H1 (cell line): ENCODE results near the gene BET1L. TPM values are rescaled to one million over a fixed set of nuclear protein-coding genes. Genes with fewer than 3 reads are reported as not detected.

ENCODE experiments used
- CTCF ChIA-PET: fragments of 300-600 bp; sonication (Branson Sonifier 250); formaldehyde crosslinking; loops from one replicate; lab custom pipeline; 2021; ENCODE audit not compliant: partially characterized antibody; lab: Charles Lee
- POLR2A ChIA-PET: fragments of 300-600 bp; sonication (Branson Sonifier 250); formaldehyde crosslinking; loops from one replicate; lab custom pipeline; 2021; ENCODE audit warnings: inconsistent platforms; ENCODE audit not compliant: partially characterized antibody; lab: Charles Lee
- DNase-seq, 2 experiments: peaks; one replicate each; pipeline versions ENCODE4 v3.0.0 to v3.0.0-alpha.2; 2010 to 2022; ENCODE audit warnings: low spot score in 2 of 2, low read depth in 1 of 2, mixed read lengths in 1 of 2
- FAIRE-seq: peaks from 2 replicates; lab custom pipeline; 2011; peaks lifted over from hg19 to GRCh38; lab: Jason Lieb, UNC
- H2AFZ ChIP-seq: 2 replicates; pipeline ENCODE4 v1.8.1; 2012; ENCODE audit warnings: low read length, inconsistent platforms
- H2AK5ac ChIP-seq: 2 replicates; pipeline ENCODE4 v1.6.1; 2013; ENCODE audit warnings: low read depth, low read length
- H2BK120ac ChIP-seq: replicated peaks from 2 replicates; pipeline ENCODE3; 2013; ENCODE audit warnings: low read depth, low read length, inconsistent platforms
- H2BK12ac ChIP-seq: 2 replicates; pipeline ENCODE4 v1.6.1; 2013; ENCODE audit warnings: low read depth, low read length
- H2BK15ac ChIP-seq: 2 replicates; pipeline ENCODE4 v1.6.1; 2013; ENCODE audit warnings: low read length
- H2BK20ac ChIP-seq: 2 replicates; pipeline ENCODE4 v1.6.1; 2013; ENCODE audit warnings: low read length
- H2BK5ac ChIP-seq: 2 replicates; pipeline ENCODE4 v1.6.1; 2013; ENCODE audit warnings: low read depth, low read length
- H3K14ac ChIP-seq: 2 replicates; pipeline ENCODE4 v1.6.1; 2013; ENCODE audit warnings: inconsistent platforms; ENCODE audit not compliant: insufficient read length
- H3K18ac ChIP-seq: 2 replicates; pipeline ENCODE4 v1.6.1; 2013; ENCODE audit warnings: low read length; ENCODE audit errors: extremely low read depth
- H3K23ac ChIP-seq: 2 replicates; pipeline ENCODE4 v1.6.1; 2013; ENCODE audit warnings: inconsistent platforms; ENCODE audit not compliant: insufficient read length
- H3K23me2 ChIP-seq: 2 replicates; pipeline ENCODE4 v1.6.1; 2013; ENCODE audit warnings: low read depth, low read length
- H3K27ac ChIP-seq: 2 replicates; pipeline ENCODE4 v1.6.1; 2011; ENCODE audit warnings: low read depth, low read length, inconsistent platforms
- H3K27me3 ChIP-seq, 4 experiments: replicated peaks in 1 of 4; 1 replicate in 1 of 4; 2 replicates in 3 of 4; pipeline versions ENCODE4 v1.6.1 to v1.8.1; 2011 to 2013; ENCODE audit warnings: low read length in 3 of 4, mild to moderate bottlenecking in 3 of 4, inconsistent platforms in 2 of 4, mixed read lengths in 2 of 4, moderate library complexity in 1 of 4; ENCODE audit not compliant: control insufficient read depth in 3 of 4, insufficient read depth in 3 of 4; ENCODE audit errors: extremely low read depth in 1 of 4
- H3K36me3 ChIP-seq, 4 experiments: 2 replicates each; pipeline versions ENCODE4 v1.6.1 to v1.8.1; 2011 to 2013; ENCODE audit warnings: mild to moderate bottlenecking in 4 of 4, low read length in 3 of 4, moderate library complexity in 2 of 4, control low read depth in 1 of 4, inconsistent platforms in 1 of 4; ENCODE audit not compliant: insufficient read depth in 4 of 4, control insufficient read depth in 2 of 4
- H3K4ac ChIP-seq: replicated peaks from 2 replicates; pipeline ENCODE3; 2013; ENCODE audit warnings: low read length, low read depth, mixed read lengths, inconsistent platforms; ENCODE audit not compliant: insufficient read length
- H3K4me1 ChIP-seq, 4 experiments: replicated peaks in 1 of 4; 1 replicate in 1 of 4; 2 replicates in 3 of 4; pipeline versions ENCODE4 v1.6.1 to v1.8.1; 2011 to 2013; ENCODE audit warnings: low read length in 3 of 4, inconsistent platforms in 2 of 4, mixed read lengths in 1 of 4; ENCODE audit not compliant: insufficient read depth in 4 of 4, control insufficient read depth in 3 of 4
- H3K4me2 ChIP-seq, 2 experiments: 2 replicates each; pipeline versions ENCODE4 v1.6.1 to v1.8.1; 2011 to 2013; ENCODE audit warnings: low read depth in 2 of 2, low read length in 2 of 2, control low read depth in 1 of 2, inconsistent platforms in 1 of 2, mild to moderate bottlenecking in 1 of 2; ENCODE audit not compliant: insufficient read depth in 1 of 2
- H3K4me3 ChIP-seq, 4 experiments: fragments of 200-600, 300-600 bp in 1 of 4; sonication (generic), shearing (Covaris generic), sonication (Bioruptor Twin) in 1 of 4; 2 replicates each; pipeline versions ENCODE4 v1.5.1 to v1.8.1; 2011 to 2016; ENCODE audit warnings: low read length in 4 of 4, low read depth in 3 of 4, control low read depth in 2 of 4, inconsistent platforms in 2 of 4, mild to moderate bottlenecking in 2 of 4, mixed read lengths in 1 of 4, moderate library complexity in 1 of 4; ENCODE audit not compliant: insufficient read depth in 2 of 4; ENCODE audit errors: extremely low read depth in 1 of 4
- H3K56ac ChIP-seq: replicated peaks from 2 replicates; pipeline ENCODE3; 2013; ENCODE audit warnings: low read depth, mild to moderate bottlenecking, mixed read lengths, low read length, inconsistent platforms; ENCODE audit not compliant: insufficient read length
- H3K79me1 ChIP-seq: 2 replicates; pipeline ENCODE4 v1.6.1; 2013; ENCODE audit warnings: low read depth, low read length, control low read depth
- H3K79me2 ChIP-seq, 2 experiments: 2 replicates each; pipeline versions ENCODE4 v1.6.1 to v1.8.1; 2012 to 2013; ENCODE audit warnings: low read length in 2 of 2, mild to moderate bottlenecking in 2 of 2, inconsistent platforms in 1 of 2; ENCODE audit not compliant: insufficient read depth in 2 of 2, control insufficient read depth in 1 of 2
- H3K9ac ChIP-seq, 4 experiments: replicated peaks in 1 of 4; 1 replicate in 1 of 4; 2 replicates in 3 of 4; pipeline versions ENCODE4 v1.6.1 to v1.8.1; 2011 to 2013; ENCODE audit warnings: low read depth in 3 of 4, low read length in 3 of 4, control low read depth in 2 of 4, mild to moderate bottlenecking in 2 of 4, moderate library complexity in 2 of 4, inconsistent platforms in 1 of 4; ENCODE audit errors: extremely low read depth in 1 of 4
- H3K9me3 ChIP-seq, 2 experiments: 2 replicates each; pipeline versions ENCODE4 v1.6.1 to v1.8.1; 2012 to 2013; ENCODE audit warnings: mild to moderate bottlenecking in 2 of 2, moderate library complexity in 2 of 2, control low read depth in 1 of 2, inconsistent platforms in 1 of 2, low read depth in 1 of 2, low read length in 1 of 2, mixed read lengths in 1 of 2; ENCODE audit not compliant: insufficient read depth in 2 of 2
- H4K20me1 ChIP-seq, 2 experiments: replicated peaks in 1 of 2; 2 replicates each; pipeline versions ENCODE3 to v1.8.1; 2011 to 2013; ENCODE audit warnings: inconsistent platforms in 2 of 2, low read length in 2 of 2, mild to moderate bottlenecking in 1 of 2; ENCODE audit not compliant: insufficient read depth in 2 of 2, control insufficient read depth in 1 of 2
- H4K5ac ChIP-seq: 2 replicates; pipeline ENCODE4 v1.6.1; 2013; ENCODE audit warnings: low read length, low read depth, mixed read lengths, inconsistent platforms; ENCODE audit not compliant: insufficient read length
- H4K8ac ChIP-seq: 2 replicates; pipeline ENCODE4 v1.8.0; 2013; ENCODE audit warnings: mild to moderate bottlenecking, moderate library complexity, low read length, inconsistent platforms; ENCODE audit not compliant: insufficient read depth; ENCODE audit errors: extremely low read depth
- H4K91ac ChIP-seq: replicated peaks from 2 replicates; pipeline ENCODE3; 2013; ENCODE audit warnings: low read length, mixed read lengths, inconsistent platforms; ENCODE audit not compliant: insufficient read length
- BCL11A ChIP-seq, 2 experiments: IDR thresholded peaks; one replicate each; pipeline ENCODE4 v1.6.1; 2011; ENCODE audit warnings: low read depth in 2 of 2, low read length in 2 of 2, mild to moderate bottlenecking in 2 of 2
- CEBPB ChIP-seq: IDR thresholded peaks from 2 replicates; pipeline ENCODE4 v1.6.1; 2012; ENCODE audit warnings: low read depth, low read length
- CTCF ChIP-seq, 3 experiments: IDR thresholded peaks; 1 replicate in 2 of 3; 2 replicates in 1 of 3; pipeline versions ENCODE4 v1.5.1 to v1.6.1; 2011; ENCODE audit warnings: low read length in 3 of 3, mild to moderate bottlenecking in 3 of 3, inconsistent platforms in 2 of 3, low read depth in 1 of 3, moderate library complexity in 1 of 3; ENCODE audit not compliant: insufficient read depth in 1 of 3; ENCODE audit errors: control extremely low read depth in 1 of 3
- EP300 ChIP-seq, 2 experiments: IDR thresholded peaks; 1 replicate in 1 of 2; 2 replicates in 1 of 2; pipeline ENCODE4 v1.6.1; 2011 to 2012; ENCODE audit warnings: low read depth in 2 of 2, low read length in 2 of 2, mild to moderate bottlenecking in 2 of 2, borderline replicate concordance in 1 of 2, inconsistent platforms in 1 of 2, moderate library complexity in 1 of 2
- JUN ChIP-seq: IDR thresholded peaks from 2 replicates; pipeline ENCODE4 v1.6.1; 2011; ENCODE audit warnings: low read depth, mild to moderate bottlenecking, improper control_type of control experiment, low read length
- SP2 ChIP-seq: IDR thresholded peaks from 2 replicates; pipeline ENCODE4 v1.6.1; 2012; ENCODE audit warnings: mild to moderate bottlenecking, low read length, inconsistent platforms
- SRF ChIP-seq: IDR thresholded peaks from 2 replicates; pipeline ENCODE4 v1.6.1; 2011; ENCODE audit warnings: mild to moderate bottlenecking, low read depth, low read length, moderate library complexity
- TEAD4 ChIP-seq: IDR thresholded peaks from 2 replicates; pipeline ENCODE4 v1.6.1; 2012; ENCODE audit warnings: low read depth, low read length, inconsistent platforms, mixed read lengths
- WGBS, 2 experiments: shearing (Covaris generic) in 1 of 2; methylation state at CpG; one replicate each; pipeline versions ENCODE4 v1.1.6 to v1.1.7; 2013 to 2015; ENCODE audit warnings: low lambda C conversion rate in 2 of 2, mixed read lengths in 2 of 2, inconsistent platforms in 1 of 2, low coverage in 1 of 2, missing lambda C conversion rate in 1 of 2; ENCODE audit not compliant: insufficient replicate concordance in 2 of 2, insufficient coverage in 1 of 2, insufficient read length in 1 of 2; ENCODE audit errors: extremely low coverage in 1 of 2, missing lambda C conversion rate in 1 of 2; 5-methylcytosine and 5-hydroxymethylcytosine counted together
- polyA plus RNA-seq, 7 experiments: library from polyadenylated mRNA; depleted of rRNA in 3 of 7; stranded (reverse) in 5 of 7; unstranded in 2 of 7; fragments of >200 nt in 5 of 7; fragments of 200-250 nt in 2 of 7; gene quantifications; 1 replicate in 5 of 7; 2 replicates in 1 of 7; 4 replicates in 1 of 7; pipeline versions ENCODE4 v1.2.1 to v1.2.3, GENCODE V29; 2011 to 2013; ENCODE audit warnings: missing spikeins in 2 of 7, mixed read lengths in 2 of 7
- total RNA-seq: library from RNA; stranded (reverse); fragmentation: NEBNext Ultra II Directional; extraction: Animal tissue kit (Norgen Biotek cat#: 25700); gene quantifications from 2 replicates; pipeline ENCODE4 v1.2.1, GENCODE V29; 2021
- TF ChIP-seq, protein P1 (sequence below): IDR thresholded peaks from 2 replicates; pipeline ENCODE4 v1.6.1; 2011; ENCODE audit warnings: low read depth, mild to moderate bottlenecking, low read length; ENCODE audit not compliant: insufficient read depth

The BET1L gene
- total and polyA plus RNA-seq, 2 of the 8 experiments (the other 6 are each of a cell fraction or from before 2014, with no cell fraction given): 40.2 to 61.9 TPM

GRCh38 chr11:225734-226453 lies 18.7 kb upstream of the BET1L start:
- no peak overlapping the region for H2BK20ac ChIP-seq
- no peaks in the 10 kb centered on the region; the same call in 1 of the 2 replicates for H3K79me1 ChIP-seq
- peaks cover 0 to 7% of the 10 kb centered on the region in 2 experiments; a peak in 1 of 4 replicates for H3K79me2 ChIP-seq
- no peaks in the 10 kb centered on the region for H3K23me2 ChIP-seq
- no peak overlapping the region for H3K9ac ChIP-seq
- no peak overlapping the region for H3K56ac ChIP-seq
- no peak overlapping the region for H4K5ac ChIP-seq
- H2BK12ac ChIP-seq: no peak overlapping the region
- no peak overlapping the region for H2BK5ac ChIP-seq
- no peaks in the 10 kb centered on the region for H4K20me1 ChIP-seq
- H3K9me3 ChIP-seq: no peaks in the 10 kb centered on the region
- H3K4ac ChIP-seq: no peak overlapping the region
- no peak overlapping the region for H4K8ac ChIP-seq
- no peak overlapping the region for H3K27ac ChIP-seq
- H3K18ac ChIP-seq: no peak overlapping the region
- POLR2A ChIA-PET: interaction anchor here (0.6 to 1.9 kb wide), 2 partner anchors 51 to 307 kb away, joined by 3 read pairs; no protein-coding TSS in a partner anchor
- FAIRE-seq (no peak), DNase-seq (no peak)
- no peak overlapping the region for H2BK15ac ChIP-seq
- H3K4me3 ChIP-seq: no peak overlapping the region
- H3K27me3 ChIP-seq: no peaks in the 10 kb centered on the region
- 92% methylated on average over 10 of the region's 10 CpGs; no CpG with 5 or more reads in 1 of the 2 experiments for WGBS, 2 experiments
- no peak overlapping the region for H3K14ac ChIP-seq
- no peak overlapping the region for H2BK120ac ChIP-seq
- no peak overlapping the region for H3K23ac ChIP-seq
- no peak overlapping the region for H3K4me2 ChIP-seq
- H3K36me3 ChIP-seq: no peaks in the 10 kb centered on the region; a peak in 2 of 8 replicates
- no peak overlapping the region for H2AFZ ChIP-seq
- CTCF ChIA-PET: interaction anchor here (1.6 to 2.2 kb wide), 2 partner anchors 108 to 138 kb away, joined by 3 to 8 read pairs; no protein-coding TSS in a partner anchor
- no peak overlapping the region for H4K91ac ChIP-seq
- H2AK5ac ChIP-seq: no peak overlapping the region
- H3K4me1 ChIP-seq: no peaks in the 10 kb centered on the region
- TF ChIP-seq EP300 (IDR thresholded peaks at IDR 0.05; ENCODE audit: borderline replicate concordance in 1 of 2, low read depth in 2 of 2, low read length in 2 of 2): no peak
- no peak for TF ChIP-seq CEBPB
- TF ChIP-seq JUN: no peak
- TF ChIP-seq SP2: no peak
- no peak for TF ChIP-seq TEAD4
- no peak for TF ChIP-seq SRF
- TF ChIP-seq, protein P1, sequence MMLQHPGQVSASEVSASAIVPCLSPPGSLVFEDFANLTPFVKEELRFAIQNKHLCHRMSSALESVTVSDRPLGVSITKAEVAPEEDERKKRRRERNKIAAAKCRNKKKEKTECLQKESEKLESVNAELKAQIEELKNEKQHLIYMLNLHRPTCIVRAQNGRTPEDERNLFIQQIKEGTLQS: no peak
- TF ChIP-seq BCL11A (IDR thresholded peaks at IDR 0.05; ENCODE audit: low read depth in 2 of 2, low read length in 2 of 2): no peak
- no peak for TF ChIP-seq CTCF (IDR thresholded peaks at IDR 0.05; ENCODE audit: control extremely low read depth in 1 of 3, insufficient read depth in 1 of 3, low read depth in 1 of 3, low read length in 3 of 3)
